ENCODE measurements around the gene ALPK1. TPM values are rescaled to one million over a fixed set of nuclear protein-coding genes. Genes with fewer than 3 reads are reported as not detected.
A peak's percentile ranks its signal among the peaks of the same experiment; 100 is the strongest.

ALPK1 gene
- total and polyA plus RNA-seq, 2 donors (not counting 1 experiment from before 2014, with no cell fraction given): 5.5 to 27.2 TPM

- H2AFZ ChIP-seq (ENCODE audit: insufficient read depth, low read depth, low read length, poor library complexity, severe bottlenecking): peak overlapping the region; percentile 27
- H3K27ac Mint-ChIP-seq: no peak overlapping the region
- peaks cover 0 to 8% of the 10 kb centered on the region in 2 donors for H3K4me1 ChIP-seq (ENCODE audit: control insufficient read depth in 2 of 2, insufficient read depth in 2 of 2, low read length in 2 of 2)
Observed at GRCh38 chr4:112321776-112322684, 24.9 kb downstream of the ALPK1 start.

More at GRCh38 chr4:112321776-112322684, 24.9 kb downstream of the ALPK1 start:
- Mint-ChIP-seq H3K27me3 (no peaks in the 10 kb centered on the region), H3K4me1 (peaks cover 12% of the 10 kb centered on the region), H3K9me3 (ENCODE audit: insufficient read depth) (no peaks in the 10 kb centered on the region), H3K4me3 (no peak overlapping the region)
- Histone ChIP-seq H3K9me3 (ENCODE audit: control extremely low read depth in 1 of 3, control insufficient read depth in 2 of 3, insufficient read depth in 1 of 3, low read length in 2 of 3) (no peaks in the 10 kb centered on the region), H3K36me3 (replicated peaks in 1 of 2; ENCODE audit: control extremely low read depth in 1 of 2, control insufficient read depth in 1 of 2, extremely low read depth in 1 of 2, insufficient read depth in 2 of 2, low read length in 1 of 2) (peaks cover 0 to 5% of the 10 kb centered on the region in 2 experiments), H3K27ac (ENCODE audit: low read length in 2 of 2) (no peak overlapping the region), H3K9ac (ENCODE audit: low read length) (peak overlapping the region; percentile 46), H3K4me3 (ENCODE audit: control extremely low read depth in 1 of 5, extremely low read depth in 1 of 5, insufficient read depth in 1 of 5, low read depth in 2 of 5, low read length in 4 of 5) (peak overlapping the region in 1 of 5 experiments; percentile 44), H3K27me3 (replicated peaks in 1 of 4; ENCODE audit: control extremely low read depth in 1 of 4, control insufficient read depth in 3 of 4, insufficient read depth in 4 of 4, low read length in 3 of 4) (no peaks in the 10 kb centered on the region), H3K4me2 (replicated peaks; ENCODE audit: low read depth, low read length, poor library complexity, severe bottlenecking) (peak overlapping the region; percentile 61), H4K20me1 (ENCODE audit: control insufficient read depth, insufficient read depth, low read length, poor library complexity, severe bottlenecking) (no peaks in the 10 kb centered on the region), H3K79me2 (ENCODE audit: control insufficient read depth, insufficient read depth, low read length) (peaks cover 13% of the 10 kb centered on the region)
- peak; percentile 83 for DNase-seq
- intact Hi-C loops (cut with micrococcal nuclease): loop anchor here (1.0 to 5.0 kb wide), 4 partner anchors 34 to 220 kb away; partner anchors contain the start of gene TIFA
- no peak for TF ChIP-seq EZH2 (IDR thresholded peaks at IDR 0.05; ENCODE audit: borderline replicate concordance, insufficient read depth, low read depth, low read length, poor library complexity, severe bottlenecking)
- TF ChIP-seq, protein P1, sequence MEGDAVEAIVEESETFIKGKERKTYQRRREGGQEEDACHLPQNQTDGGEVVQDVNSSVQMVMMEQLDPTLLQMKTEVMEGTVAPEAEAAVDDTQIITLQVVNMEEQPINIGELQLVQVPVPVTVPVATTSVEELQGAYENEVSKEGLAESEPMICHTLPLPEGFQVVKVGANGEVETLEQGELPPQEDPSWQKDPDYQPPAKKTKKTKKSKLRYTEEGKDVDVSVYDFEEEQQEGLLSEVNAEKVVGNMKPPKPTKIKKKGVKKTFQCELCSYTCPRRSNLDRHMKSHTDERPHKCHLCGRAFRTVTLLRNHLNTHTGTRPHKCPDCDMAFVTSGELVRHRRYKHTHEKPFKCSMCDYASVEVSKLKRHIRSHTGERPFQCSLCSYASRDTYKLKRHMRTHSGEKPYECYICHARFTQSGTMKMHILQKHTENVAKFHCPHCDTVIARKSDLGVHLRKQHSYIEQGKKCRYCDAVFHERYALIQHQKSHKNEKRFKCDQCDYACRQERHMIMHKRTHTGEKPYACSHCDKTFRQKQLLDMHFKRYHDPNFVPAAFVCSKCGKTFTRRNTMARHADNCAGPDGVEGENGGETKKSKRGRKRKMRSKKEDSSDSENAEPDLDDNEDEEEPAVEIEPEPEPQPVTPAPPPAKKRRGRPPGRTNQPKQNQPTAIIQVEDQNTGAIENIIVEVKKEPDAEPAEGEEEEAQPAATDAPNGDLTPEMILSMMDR (IDR thresholded peaks at IDR 0.05): peak; percentile 99
- WGBS (ENCODE audit: insufficient coverage): no CpG with 5 or more reads among the region's 4 CpGs
- ATAC-seq (ENCODE audit: low read depth): peak; percentile 73
- CTCF ChIA-PET: interaction anchor here (0.8 to 4.5 kb wide), 14 partner anchors 10 to 283 kb away, joined by 3 to 65 read pairs (median 4); partner anchors contain the start of gene TIFA
- POLR2A ChIA-PET: interaction anchor here (1.4 kb wide), 1 partner anchor 36 kb away, joined by 5 read pairs; the partner anchor contains the start of gene TIFA
